Skin epidermis (tissue), 12 donors: ENCODE measurements around the gene SLC38A10.

ENCODE experiments used
- H3K27ac ChIP-seq, 21 experiments: fragments of 200-600 bp; sonication (generic) in 11 of 21; one replicate each; pipeline ENCODE4 v1.5.0; 2020; ENCODE audit warnings: mild to moderate bottlenecking in 3 of 21, inconsistent platforms in 2 of 21, moderate library complexity in 2 of 21
- H3K4me3 ChIP-seq, 7 experiments: fragments of 200-600 bp; sonication (generic) in 2 of 7; one replicate each; pipeline ENCODE4 v1.5.0; 2020; ENCODE audit warnings: inconsistent platforms in 2 of 7, mild to moderate bottlenecking in 2 of 7, moderate library complexity in 1 of 7

The SLC38A10 gene

GRCh38 chr17:81202318-81202717, 92.8 kb downstream of the SLC38A10 start:
- no peak overlapping the region for H3K4me3 ChIP-seq
- H3K27ac ChIP-seq, result no peak overlapping the region

GRCh38 chr17:81200695-81201580, 94.2 kb downstream of the SLC38A10 start:
- no peak overlapping the region for H3K4me3 ChIP-seq
- no peak overlapping the region for H3K27ac ChIP-seq

GRCh38 chr17:81200201-81200600, 94.9 kb downstream of the SLC38A10 start:
- Histone ChIP-seq H3K4me3 (no peak overlapping the region), H3K27ac (no peak overlapping the region)

- no peak overlapping the region for H3K4me3 ChIP-seq
- H3K27ac ChIP-seq, result no peak overlapping the region
Measured at GRCh38 chr17:81199482-81199830, 95.7 kb downstream of the SLC38A10 start.

GRCh38 chr17:81198826-81199481, 96.2 kb downstream of the SLC38A10 start:
- no peak overlapping the region for H3K27ac ChIP-seq

GRCh38 chr17:81197831-81198490, 97.1 kb downstream of the SLC38A10 start:
- Histone ChIP-seq H3K27ac (no peak overlapping the region), H3K4me3 (no peak overlapping the region)

More at GRCh38 chr17:81198826-81199481, 96.2 kb downstream of the SLC38A10 start:
- H3K4me3 ChIP-seq, result no peak overlapping the region

- Histone ChIP-seq H3K27ac (no peak overlapping the region), H3K4me3 (no peak overlapping the region)
Measured at GRCh38 chr17:81197409-81197795, 97.7 kb downstream of the SLC38A10 start.

GRCh38 chr17:81196505-81197408, 98.3 kb downstream of the SLC38A10 start:
- H3K27ac ChIP-seq, result no peak overlapping the region
- no peak overlapping the region for H3K4me3 ChIP-seq

GRCh38 chr17:81195941-81196495, 99.1 kb downstream of the SLC38A10 start:
- H3K4me3 ChIP-seq, result no peak overlapping the region

More at GRCh38 chr17:81195941-81196495, 99.1 kb downstream of the SLC38A10 start:
- no peak overlapping the region for H3K27ac ChIP-seq
